Measurements from ENCODE around the gene FATE1.

Gene FATE1

GRCh38 chrX:151759041-151759708 lies 43.3 kb downstream of the FATE1 start:
- ChIA-PET CTCF (no interaction called here), POLR2A (no interaction called here)
- TF ChIP-seq, protein P1, sequence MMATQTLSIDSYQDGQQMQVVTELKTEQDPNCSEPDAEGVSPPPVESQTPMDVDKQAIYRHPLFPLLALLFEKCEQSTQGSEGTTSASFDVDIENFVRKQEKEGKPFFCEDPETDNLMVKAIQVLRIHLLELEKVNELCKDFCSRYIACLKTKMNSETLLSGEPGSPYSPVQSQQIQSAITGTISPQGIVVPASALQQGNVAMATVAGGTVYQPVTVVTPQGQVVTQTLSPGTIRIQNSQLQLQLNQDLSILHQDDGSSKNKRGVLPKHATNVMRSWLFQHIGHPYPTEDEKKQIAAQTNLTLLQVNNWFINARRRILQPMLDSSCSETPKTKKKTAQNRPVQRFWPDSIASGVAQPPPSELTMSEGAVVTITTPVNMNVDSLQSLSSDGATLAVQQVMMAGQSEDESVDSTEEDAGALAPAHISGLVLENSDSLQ (IDR thresholded peaks at IDR 0.05) = no peak
- no peak for TF ChIP-seq L3MBTL2 (conservative IDR thresholded peaks at IDR 0.05)
- TF ChIP-seq LEF1 (IDR thresholded peaks at IDR 0.05; ENCODE audit: borderline replicate concordance) = no peak
- no peak for TF ChIP-seq CTBP1 (IDR thresholded peaks at IDR 0.05; ENCODE audit: borderline replicate concordance)
- no peak for TF ChIP-seq SUZ12 (IDR thresholded peaks at IDR 0.05)
- no peak for TF ChIP-seq NFRKB (IDR thresholded peaks at IDR 0.05)
- TF ChIP-seq ELF4 (IDR thresholded peaks at IDR 0.05) = no peak
- TF ChIP-seq TARDBP (IDR thresholded peaks at IDR 0.05) = no peak
- TF ChIP-seq ARNT (IDR thresholded peaks at IDR 0.05) = no peak
- no peak for TF ChIP-seq FOXK2 (IDR thresholded peaks at IDR 0.05)
- no peak for TF ChIP-seq HDGF (IDR thresholded peaks at IDR 0.05; ENCODE audit: borderline replicate concordance)
- TF ChIP-seq ZNF384 (IDR thresholded peaks at IDR 0.05) = no peak
- DNase-seq (ENCODE audit: extremely low spot score) = no peak

DNA sequence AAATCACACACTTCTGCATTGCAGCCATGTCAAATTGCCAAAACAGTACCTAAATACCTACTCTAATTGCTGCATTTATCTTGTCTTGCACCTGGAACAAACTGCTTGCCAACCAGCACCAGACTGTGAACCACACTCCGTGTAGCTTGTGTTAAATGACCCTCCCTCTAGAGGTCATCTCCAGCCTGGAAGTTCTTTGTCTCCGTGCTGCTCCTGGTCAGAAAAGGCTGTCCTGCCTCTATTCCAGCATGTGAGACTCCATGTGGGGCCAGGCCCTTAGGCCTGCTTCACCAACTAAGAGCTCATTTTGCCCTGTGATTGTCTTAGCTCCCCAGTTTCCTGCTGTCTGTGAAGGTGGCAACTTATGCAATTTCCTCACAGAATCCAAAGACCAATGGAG lies 47.0 kb downstream of the FATE1 start:
- no peak for DNase-seq (ENCODE audit: extremely low spot score)

GRCh38 chrX:151763711-151764110 lies 47.9 kb downstream of the FATE1 start:
- CTCF ChIA-PET = no interaction called here
- TF ChIP-seq BHLHE40 (IDR thresholded peaks at IDR 0.05; ENCODE audit: borderline replicate concordance) (no peak), ARNT (IDR thresholded peaks at IDR 0.05) (no peak), SP1 (IDR thresholded peaks at IDR 0.05) (no peak), HDGF (IDR thresholded peaks at IDR 0.05; ENCODE audit: borderline replicate concordance) (no peak), FOXA1 (IDR thresholded peaks at IDR 0.05) (no peak), LEF1 (IDR thresholded peaks at IDR 0.05; ENCODE audit: borderline replicate concordance) (no peak), L3MBTL2 (conservative IDR thresholded peaks at IDR 0.05) (no peak), ELF4 (IDR thresholded peaks at IDR 0.05) (no peak), FOXK2 (IDR thresholded peaks at IDR 0.05) (no peak), TARDBP (IDR thresholded peaks at IDR 0.05) (no peak), ZNF384 (IDR thresholded peaks at IDR 0.05) (no peak), SUZ12 (IDR thresholded peaks at IDR 0.05) (no peak), NFRKB (IDR thresholded peaks at IDR 0.05) (no peak)
- TF ChIP-seq, protein P1 (IDR thresholded peaks at IDR 0.05) = no peak
- POLR2A ChIA-PET = no interaction called here
- DNase-seq (ENCODE audit: extremely low spot score) = no peak

More for the DNA sequence above, 47.0 kb downstream of the FATE1 start:
- ChIA-PET POLR2A (no interaction called here), CTCF (interaction anchor here (1.1 kb wide), 1 partner anchor 10 kb away, joined by 5 read pairs; no protein-coding TSS in a partner anchor)
- TF ChIP-seq FOXK2 (IDR thresholded peaks at IDR 0.05) = no peak
- no peak for TF ChIP-seq ELF4 (IDR thresholded peaks at IDR 0.05)
- TF ChIP-seq FOXM1 (IDR thresholded peaks at IDR 0.05; ENCODE audit: borderline replicate concordance) = no peak
- TF ChIP-seq TARDBP (IDR thresholded peaks at IDR 0.05) = no peak
- no peak for TF ChIP-seq SUZ12 (IDR thresholded peaks at IDR 0.05)
- no peak for TF ChIP-seq ZNF384 (IDR thresholded peaks at IDR 0.05)
- no peak for TF ChIP-seq SP1 (IDR thresholded peaks at IDR 0.05)
- no peak for TF ChIP-seq ARNT (IDR thresholded peaks at IDR 0.05)
- TF ChIP-seq CTBP1 (IDR thresholded peaks at IDR 0.05; ENCODE audit: borderline replicate concordance) = no peak
- no peak for TF ChIP-seq FOXA1 (IDR thresholded peaks at IDR 0.05)
- TF ChIP-seq L3MBTL2 (conservative IDR thresholded peaks at IDR 0.05) = no peak
- TF ChIP-seq BHLHE40 (IDR thresholded peaks at IDR 0.05; ENCODE audit: borderline replicate concordance) = no peak
- no peak for TF ChIP-seq HDGF (IDR thresholded peaks at IDR 0.05; ENCODE audit: borderline replicate concordance)
- TF ChIP-seq NFRKB (IDR thresholded peaks at IDR 0.05) = no peak
- TF ChIP-seq LEF1 (IDR thresholded peaks at IDR 0.05; ENCODE audit: borderline replicate concordance) = no peak
- TF ChIP-seq, protein P1 (IDR thresholded peaks at IDR 0.05) = no peak

- CTCF ChIA-PET = no interaction called here
- POLR2A ChIA-PET = no interaction called here
- no peak for TF ChIP-seq TARDBP (IDR thresholded peaks at IDR 0.05)
- TF ChIP-seq, protein P1 (IDR thresholded peaks at IDR 0.05) = no peak
- TF ChIP-seq LEF1 (IDR thresholded peaks at IDR 0.05; ENCODE audit: borderline replicate concordance) = no peak
- TF ChIP-seq ZNF384 (IDR thresholded peaks at IDR 0.05) = no peak
- TF ChIP-seq BHLHE40 (IDR thresholded peaks at IDR 0.05; ENCODE audit: borderline replicate concordance) = no peak
- TF ChIP-seq L3MBTL2 (conservative IDR thresholded peaks at IDR 0.05) = no peak
- DNase-seq (ENCODE audit: extremely low spot score) = no peak
Measured at GRCh38 chrX:151765026-151765425, 49.2 kb downstream of the FATE1 start.

GRCh38 chrX:151771726-151772125 lies 55.9 kb downstream of the FATE1 start:
- no peak for DNase-seq (ENCODE audit: extremely low spot score)
- CTCF ChIA-PET = no interaction called here
- POLR2A ChIA-PET = no interaction called here
- TF ChIP-seq ZNF384 (IDR thresholded peaks at IDR 0.05) (no peak), SUZ12 (IDR thresholded peaks at IDR 0.05) (no peak), NFRKB (IDR thresholded peaks at IDR 0.05) (no peak), SP1 (IDR thresholded peaks at IDR 0.05) (no peak), FOXM1 (IDR thresholded peaks at IDR 0.05; ENCODE audit: borderline replicate concordance) (no peak), FOXK2 (IDR thresholded peaks at IDR 0.05) (no peak), BHLHE40 (IDR thresholded peaks at IDR 0.05; ENCODE audit: borderline replicate concordance) (no peak), ARNT (IDR thresholded peaks at IDR 0.05) (no peak), L3MBTL2 (conservative IDR thresholded peaks at IDR 0.05) (no peak), ELF4 (IDR thresholded peaks at IDR 0.05) (no peak), CTBP1 (IDR thresholded peaks at IDR 0.05; ENCODE audit: borderline replicate concordance) (no peak), HDGF (IDR thresholded peaks at IDR 0.05; ENCODE audit: borderline replicate concordance) (no peak), FOXA1 (IDR thresholded peaks at IDR 0.05) (no peak), TARDBP (IDR thresholded peaks at IDR 0.05) (no peak), LEF1 (IDR thresholded peaks at IDR 0.05; ENCODE audit: borderline replicate concordance) (no peak)
- TF ChIP-seq, protein P1 (IDR thresholded peaks at IDR 0.05) = no peak
